NCI-H2107 (cell line): Measurements from ENCODE around the gene ASCL5.

Experiments used
- DNase-seq: peaks from one replicate; lab custom pipeline; 2025; lab: John Stamatoyannopoulos, UW

ASCL5 gene

DNA sequence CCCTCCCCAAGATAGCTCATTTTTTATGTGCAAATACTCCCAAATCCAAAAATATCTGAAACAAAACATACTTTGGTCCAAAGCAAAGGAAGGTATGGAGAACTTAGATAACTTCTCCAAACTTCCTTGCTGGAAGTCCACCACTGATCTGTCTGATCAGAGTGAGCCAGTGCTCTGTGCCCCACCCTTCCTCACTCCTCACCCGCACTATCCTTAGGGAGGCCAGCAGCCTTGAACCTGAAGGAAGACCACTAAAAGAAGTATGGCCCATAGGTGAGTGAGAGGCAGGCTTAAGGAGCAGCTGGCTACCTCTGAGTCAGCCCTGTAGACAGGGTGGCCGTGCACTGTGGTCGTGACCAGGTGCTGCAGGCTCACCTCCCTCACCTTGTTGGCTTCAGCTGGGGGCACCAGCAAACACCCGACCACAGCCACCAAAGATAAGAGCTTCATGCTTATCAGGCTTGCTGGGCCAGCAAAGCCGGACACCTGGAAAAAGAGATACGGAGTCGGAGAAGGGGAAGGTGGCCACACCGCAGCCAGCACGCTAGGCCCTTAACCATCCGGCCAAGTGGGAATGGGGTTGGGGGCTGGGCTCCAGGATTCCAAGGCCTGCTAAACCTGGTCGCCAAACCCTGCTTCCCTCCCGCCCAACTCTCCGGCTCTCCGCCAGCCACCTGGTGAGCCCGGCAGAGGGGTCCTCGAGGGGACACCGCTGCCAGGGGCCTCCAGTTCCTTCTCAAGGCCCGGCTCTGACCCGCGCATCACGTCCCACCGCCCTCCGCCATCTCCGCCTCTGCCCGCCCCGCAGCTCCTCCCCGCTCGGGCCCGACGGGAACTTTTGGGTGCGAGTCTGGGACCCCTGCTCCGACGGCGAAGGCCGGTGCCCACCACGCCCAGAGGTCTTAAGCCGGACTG, 26.7 kb upstream of the ASCL5 start:
- DNase-seq: no peak

DNA sequence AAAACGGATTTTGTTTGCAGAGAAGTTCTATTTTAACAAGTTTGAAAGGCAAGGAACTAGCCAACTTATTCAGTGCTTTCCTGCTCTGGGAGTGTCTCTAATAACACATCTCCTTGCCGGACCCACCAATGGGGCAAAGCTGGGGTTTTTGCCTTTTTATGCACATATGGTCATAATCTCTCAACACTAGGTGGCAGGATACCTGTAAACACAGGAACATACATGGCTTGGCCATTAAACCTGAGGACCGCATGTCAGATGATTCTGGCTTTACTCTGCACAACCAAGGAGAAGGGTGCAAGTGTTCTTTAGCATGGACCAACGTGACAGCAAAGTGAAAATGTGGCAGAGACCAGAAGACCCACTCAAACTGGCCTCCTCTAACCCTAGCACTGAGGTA, 22.4 kb upstream of the ASCL5 start:
- DNase-seq: no peak

- DNase-seq: no peak
Observed at GRCh38 chr1:201147396-201148015, 20.5 kb upstream of the ASCL5 start.

DNA sequence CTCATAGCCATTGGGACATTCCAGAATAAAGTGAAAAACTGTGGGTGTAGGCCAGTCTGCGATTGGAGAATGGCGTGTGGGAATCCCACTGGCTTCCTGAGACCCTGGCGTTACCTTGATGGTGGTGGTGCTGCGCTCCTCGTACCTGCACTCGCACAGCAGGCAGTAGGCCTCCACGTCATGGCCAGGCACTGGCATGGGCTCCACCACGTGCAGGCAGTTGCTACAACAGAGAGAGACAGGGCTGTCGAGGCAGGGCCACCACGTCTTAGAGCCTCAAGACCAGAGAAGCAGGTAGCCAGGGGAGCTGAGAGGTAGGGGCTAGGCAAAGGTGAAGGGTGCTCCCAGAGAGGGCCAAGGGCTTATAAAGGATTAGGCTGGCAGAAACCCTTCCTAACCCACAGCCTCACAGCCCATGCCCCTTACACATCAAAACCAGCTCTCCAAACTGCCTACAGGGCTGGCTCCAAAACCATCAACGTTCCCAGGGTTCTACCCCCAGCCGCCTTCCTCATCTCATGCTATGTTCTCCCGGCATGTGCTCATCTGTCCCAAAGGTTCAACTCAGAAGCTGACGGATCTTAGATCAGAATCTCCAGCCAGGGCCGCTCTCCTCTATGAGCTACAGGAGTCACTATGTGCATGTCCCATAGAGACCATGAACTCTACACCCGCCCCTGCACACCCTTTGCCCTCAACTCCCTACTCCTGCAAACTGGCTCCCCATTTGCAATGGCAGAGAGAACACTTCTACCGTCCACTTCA, 19.8 kb upstream of the ASCL5 start:
- no peak for DNase-seq

DNA sequence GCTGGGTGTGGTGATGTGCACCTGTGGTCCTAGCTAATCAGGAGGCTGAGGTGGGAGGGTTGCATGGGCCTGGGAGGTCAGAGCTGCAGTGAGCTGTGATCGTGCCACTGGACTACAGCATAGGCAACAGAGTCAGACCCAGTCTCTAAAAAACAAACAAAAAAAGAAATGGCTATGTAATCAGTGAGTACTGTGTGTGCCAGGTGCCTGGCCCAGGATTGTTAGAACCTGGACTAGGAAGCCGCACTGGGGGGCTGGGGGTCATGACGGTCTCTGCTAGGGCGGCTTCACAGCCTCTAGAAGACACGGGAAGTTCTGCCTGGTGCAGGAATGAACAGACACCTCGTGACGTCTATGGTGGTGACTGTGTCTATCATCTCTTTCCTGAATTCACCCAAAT, 18.8 kb upstream of the ASCL5 start:
- DNase-seq: no peak

DNA sequence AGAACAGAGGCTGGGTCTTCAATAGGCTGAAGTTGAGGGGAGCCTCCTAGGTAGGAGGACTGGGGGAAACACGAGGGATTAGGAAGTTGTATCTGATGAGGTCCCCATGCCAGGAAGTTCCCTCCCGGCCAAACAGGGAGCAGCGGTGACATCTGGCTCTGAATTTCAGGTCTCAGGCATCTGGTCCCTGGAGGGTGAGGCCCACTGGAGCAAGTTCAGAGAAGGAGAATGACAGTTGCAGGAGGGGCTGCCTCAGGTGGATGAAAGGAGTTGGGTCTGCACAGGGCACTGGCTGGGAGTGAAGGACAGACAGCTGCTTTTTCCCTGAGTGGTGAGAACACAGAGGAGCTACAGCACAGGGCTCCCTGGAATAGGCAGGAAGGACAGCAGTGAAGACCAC, 18.1 kb upstream of the ASCL5 start:
- no peak for DNase-seq

DNA sequence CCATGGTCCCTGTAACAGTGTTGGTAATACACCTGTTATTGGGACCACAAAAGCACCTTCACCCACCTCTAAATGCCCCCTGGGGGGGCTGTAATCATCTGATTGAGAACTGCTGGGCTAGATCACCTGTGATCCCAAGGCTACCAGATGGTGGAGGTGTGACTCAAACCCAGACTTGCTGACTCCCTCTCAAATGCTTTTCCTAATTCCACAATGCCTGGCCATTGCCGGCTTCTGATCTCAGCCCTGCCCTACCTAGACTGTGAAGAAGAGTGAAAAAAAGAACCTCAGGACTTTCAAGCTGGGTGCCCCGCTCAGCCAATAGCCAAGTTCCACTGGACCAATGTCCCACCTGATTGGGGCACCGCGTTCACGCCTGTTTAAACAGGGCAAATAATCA, 17.7 kb upstream of the ASCL5 start:
- no peak for DNase-seq

DNA sequence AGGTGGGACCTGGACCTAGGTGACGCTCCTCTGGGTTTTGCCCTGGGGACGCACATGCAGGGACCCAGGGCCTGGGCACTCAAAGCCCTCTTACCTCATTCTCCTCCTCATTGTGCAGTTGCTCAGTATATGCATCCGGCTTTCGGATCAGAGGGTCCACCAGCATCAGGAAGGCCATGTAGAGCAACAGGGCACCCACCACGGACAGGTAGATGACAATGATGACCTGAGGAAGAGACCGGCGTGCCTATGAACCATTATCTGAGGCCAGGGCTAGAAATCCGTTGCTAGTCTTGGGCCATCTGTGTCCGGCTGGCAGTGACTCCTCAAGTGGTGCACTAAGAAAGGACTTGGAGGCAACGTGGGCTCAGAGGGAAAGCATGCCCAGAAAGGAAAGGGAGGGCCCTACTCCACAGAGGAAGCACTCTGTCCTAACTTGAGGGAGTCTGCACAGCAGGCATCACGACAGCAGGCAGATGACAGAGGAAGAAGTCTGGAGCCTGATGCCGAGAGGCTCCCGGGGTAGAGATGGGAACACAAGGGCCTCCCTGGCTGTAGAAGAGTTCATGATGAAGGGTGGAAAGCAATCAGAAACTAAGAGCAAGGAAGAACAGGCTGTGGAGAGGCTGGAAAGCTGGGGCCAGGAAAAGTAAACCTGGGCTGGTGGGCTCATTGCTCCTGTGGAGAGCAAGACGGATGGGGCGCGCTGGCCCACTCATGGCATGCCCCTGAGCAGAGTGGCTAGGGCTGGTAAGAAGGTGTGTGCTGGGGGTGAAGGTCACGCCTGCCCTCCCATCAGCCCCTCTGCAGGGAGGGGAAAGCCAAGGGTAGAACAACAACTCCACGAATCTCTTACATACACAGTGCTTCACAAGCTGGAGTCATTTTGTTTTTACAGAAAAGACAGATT, 17.0 kb upstream of the ASCL5 start:
- no peak for DNase-seq

DNA sequence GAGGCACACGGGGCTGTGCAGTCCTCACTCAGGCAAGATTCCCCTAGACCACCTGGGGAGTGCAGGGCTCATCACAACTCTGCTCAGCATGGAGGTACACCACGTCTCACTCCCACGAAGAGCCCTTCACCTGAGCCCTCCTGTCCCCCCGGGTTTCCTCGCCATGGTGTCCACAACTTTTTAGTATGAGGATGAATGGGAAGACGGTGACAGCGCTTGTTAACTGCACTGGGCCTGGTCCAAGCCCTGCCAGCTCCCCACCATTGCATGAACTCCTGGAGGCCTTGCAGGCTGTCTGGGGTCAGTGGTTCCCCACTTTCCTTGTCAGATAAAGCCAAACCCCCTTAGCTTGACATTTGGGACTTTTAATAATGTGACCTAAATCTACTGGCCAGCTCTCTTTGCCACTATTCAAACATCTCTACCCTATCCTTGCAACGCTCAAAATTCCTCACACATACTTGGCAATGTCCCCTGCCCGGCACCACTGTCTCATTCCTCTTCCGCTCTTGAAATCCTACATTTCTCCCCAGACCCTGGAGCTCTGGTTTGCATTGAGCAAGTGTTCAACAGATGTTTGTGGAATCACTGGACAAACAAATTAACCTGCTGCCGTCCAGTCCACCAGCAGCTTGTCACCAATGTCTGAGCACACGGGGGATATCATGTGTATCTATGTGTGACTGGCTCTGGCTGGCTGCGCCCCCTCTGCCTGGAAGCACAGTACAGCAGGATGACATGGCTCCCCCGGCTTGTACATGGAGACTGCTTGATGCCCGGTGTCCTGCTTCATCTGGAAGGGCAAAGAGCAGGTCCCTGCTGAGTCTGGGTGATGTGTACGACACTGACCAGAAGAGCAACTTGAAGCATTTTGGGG, 16.1 kb upstream of the ASCL5 start:
- no peak for DNase-seq

- no peak for DNase-seq
Observed at GRCh38 chr1:201142011-201142848, 15.2 kb upstream of the ASCL5 start.

GRCh38 chr1:201141418-201141817, 14.4 kb upstream of the ASCL5 start:
- no peak for DNase-seq

- no peak for DNase-seq
Observed at GRCh38 chr1:201140941-201141260, 13.9 kb upstream of the ASCL5 start.

GRCh38 chr1:201140235-201140940, 13.4 kb upstream of the ASCL5 start:
- peak; percentile 28 for DNase-seq

- DNase-seq: no peak
Observed at GRCh38 chr1:201139756-201140155, 12.8 kb upstream of the ASCL5 start.

DNA sequence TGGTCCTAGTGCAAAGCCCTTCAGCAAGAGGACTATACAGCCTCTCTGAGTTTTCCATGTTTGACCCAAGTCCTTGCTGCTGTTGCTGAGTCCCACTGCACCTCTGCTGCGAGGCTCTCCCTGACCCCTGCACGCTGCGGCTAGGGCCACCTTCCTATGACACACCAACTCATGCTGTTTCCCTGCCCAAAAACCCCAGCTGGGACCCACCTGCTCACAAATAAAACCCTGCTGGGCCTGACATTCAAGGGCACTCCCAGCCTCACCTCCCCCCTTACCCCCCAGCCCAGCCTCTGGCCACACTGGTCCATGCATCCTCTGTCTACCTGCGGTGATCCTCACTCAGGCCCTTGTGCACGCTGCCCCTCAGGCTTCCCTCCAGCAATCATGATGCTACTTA, 12.3 kb upstream of the ASCL5 start:
- DNase-seq: no peak

GRCh38 chr1:201138311-201138840, 11.4 kb upstream of the ASCL5 start:
- DNase-seq: no peak

DNA sequence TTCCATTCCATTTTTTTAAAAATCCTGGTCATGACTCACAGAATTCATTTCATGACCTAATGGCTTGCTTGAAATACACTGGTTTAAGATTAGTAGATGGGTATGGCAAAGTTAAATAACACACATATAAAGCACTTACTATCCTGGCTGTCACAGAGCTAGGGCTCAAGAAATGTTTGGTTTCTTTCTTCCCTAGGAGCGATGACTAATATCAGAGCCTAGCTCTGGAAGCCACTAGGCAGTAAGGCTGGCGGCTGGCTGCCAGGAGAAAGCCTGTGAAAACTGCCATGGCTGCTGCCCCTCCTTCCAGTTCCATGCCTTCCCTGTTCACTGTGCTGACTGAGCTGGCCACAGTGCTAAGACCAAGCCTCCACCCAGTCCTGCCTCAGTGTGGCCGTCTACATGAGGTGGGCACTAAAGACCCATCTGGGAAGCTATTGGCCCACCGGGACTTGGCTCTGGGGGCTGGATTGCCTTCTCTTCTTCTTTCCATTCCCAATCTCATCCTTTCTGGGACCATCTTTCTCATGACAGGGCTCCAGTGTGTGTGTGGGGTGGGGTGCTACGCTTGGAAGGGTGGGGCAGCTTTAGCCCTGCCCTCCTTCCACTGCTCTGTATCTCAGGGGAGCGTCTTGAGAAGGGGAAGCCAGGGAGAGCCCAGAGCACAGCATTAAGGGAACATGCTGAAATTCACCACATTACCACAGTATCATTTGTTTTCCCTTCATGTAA, 10.8 kb upstream of the ASCL5 start:
- DNase-seq: no peak

DNA sequence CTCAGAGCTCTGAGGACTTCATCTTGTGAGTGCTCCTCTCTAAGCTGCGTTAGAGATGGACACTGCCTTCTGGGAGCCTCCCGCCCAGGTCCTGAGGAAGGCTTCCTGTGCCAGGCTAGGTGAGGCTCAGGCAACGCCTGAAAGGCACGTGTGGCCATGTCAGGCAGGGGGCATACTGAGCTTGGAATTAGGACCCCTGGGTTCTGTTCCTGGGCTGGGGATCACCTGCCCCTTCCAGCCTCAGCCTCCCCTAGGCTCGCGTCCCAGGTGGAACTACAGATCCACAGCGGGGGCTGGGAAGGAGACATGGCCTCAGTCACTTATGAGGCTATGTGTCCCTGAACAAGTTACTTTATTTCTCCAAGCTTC, 10.0 kb upstream of the ASCL5 start:
- DNase-seq: no peak
